BJ (cell line): ENCODE measurements around the gene NEURL1B. TPM values are rescaled to one million over a fixed set of nuclear protein-coding genes. Genes with fewer than 3 reads are reported as not detected.

Experiments
- CTCF ChIA-PET: fragments of 350-600 bp; formaldehyde crosslinking; extraction: SDS; loops from one replicate; lab custom pipeline; 2021; ENCODE audit warnings: antibody characterized with exemption, inconsistent platforms; lab: Yijun Ruan, JAX
- POLR2A ChIA-PET: fragments of 300-600 bp; sonication (Branson Sonifier 250); formaldehyde crosslinking; extraction: SDS; loops from one replicate; lab custom pipeline; 2021; ENCODE audit warnings: antibody characterized with exemption; lab: Charles Lee
- DNase-seq: peaks from one replicate; pipeline ENCODE4 v3.0.0-alpha.2; 2011; ENCODE audit warnings: low read depth
- H3K27me3 ChIP-seq: 2 replicates; pipeline ENCODE4 v1.6.0; 2011; ENCODE audit warnings: low read length; ENCODE audit not compliant: control insufficient read depth, insufficient read depth
- H3K36me3 ChIP-seq: 2 replicates; pipeline ENCODE4 v1.5.1; 2011; ENCODE audit warnings: low read length; ENCODE audit not compliant: control insufficient read depth, insufficient read depth
- H3K4me3 ChIP-seq: 2 replicates; pipeline ENCODE4 v1.5.1; 2011; ENCODE audit warnings: low read depth, mild to moderate bottlenecking, control low read depth, low read length
- polyA plus RNA-seq: library from polyadenylated mRNA; depleted of rRNA; stranded (reverse); fragments of >200 nt; gene quantifications from 2 replicates; pipeline ENCODE4 v1.2.3, GENCODE V29; 2011
- TF ChIP-seq, protein P1 (sequence below): IDR thresholded peaks from 2 replicates; pipeline ENCODE4 v1.5.1; 2011; ENCODE audit warnings: low read depth, mild to moderate bottlenecking, control low read depth, inconsistent platforms, low read length, moderate library complexity; ENCODE audit not compliant: insufficient read depth

The NEURL1B gene
- polyA plus RNA-seq, 1 experiment: 2.3 TPM

DNA sequence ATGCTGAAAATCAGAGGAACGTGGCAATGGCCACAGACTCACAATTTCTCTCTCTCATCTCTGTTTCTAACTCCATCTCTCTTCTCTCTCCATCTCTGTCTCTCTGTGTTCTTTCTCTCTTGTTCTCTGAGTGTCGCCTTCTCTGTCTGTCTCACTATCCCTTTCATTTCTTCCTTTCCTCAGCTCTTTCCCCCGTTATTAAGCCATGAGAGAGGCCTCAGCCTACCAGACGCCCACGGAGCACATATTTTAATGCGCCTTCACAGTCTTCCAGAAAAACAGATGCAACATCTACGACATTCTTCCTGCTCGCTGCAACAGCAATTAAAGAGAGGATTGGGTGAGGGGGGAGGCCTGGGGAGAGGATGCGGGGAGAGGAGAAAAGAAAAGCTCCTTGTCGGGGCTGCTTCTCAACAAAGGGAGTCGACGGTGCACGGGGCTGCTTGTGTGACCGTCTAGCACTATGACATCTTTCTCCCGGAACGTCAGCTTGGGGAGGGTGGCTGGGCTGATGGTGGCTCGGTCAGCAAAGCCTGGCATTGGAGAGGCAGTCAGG is 37.7 kb upstream of the NEURL1B start:
- Histone ChIP-seq H3K36me3 (no peaks in the 10 kb centered on the region), H3K27me3 (peaks cover 2% of the 10 kb centered on the region; the same call in 1 of the 2 replicates), H3K4me3 (no peak overlapping the region)
- ChIA-PET POLR2A (no interaction called here), CTCF (interaction anchor here (1.6 kb wide), 1 partner anchor 37 kb away, joined by 3 read pairs; no protein-coding TSS in a partner anchor)
- TF ChIP-seq, protein P1, sequence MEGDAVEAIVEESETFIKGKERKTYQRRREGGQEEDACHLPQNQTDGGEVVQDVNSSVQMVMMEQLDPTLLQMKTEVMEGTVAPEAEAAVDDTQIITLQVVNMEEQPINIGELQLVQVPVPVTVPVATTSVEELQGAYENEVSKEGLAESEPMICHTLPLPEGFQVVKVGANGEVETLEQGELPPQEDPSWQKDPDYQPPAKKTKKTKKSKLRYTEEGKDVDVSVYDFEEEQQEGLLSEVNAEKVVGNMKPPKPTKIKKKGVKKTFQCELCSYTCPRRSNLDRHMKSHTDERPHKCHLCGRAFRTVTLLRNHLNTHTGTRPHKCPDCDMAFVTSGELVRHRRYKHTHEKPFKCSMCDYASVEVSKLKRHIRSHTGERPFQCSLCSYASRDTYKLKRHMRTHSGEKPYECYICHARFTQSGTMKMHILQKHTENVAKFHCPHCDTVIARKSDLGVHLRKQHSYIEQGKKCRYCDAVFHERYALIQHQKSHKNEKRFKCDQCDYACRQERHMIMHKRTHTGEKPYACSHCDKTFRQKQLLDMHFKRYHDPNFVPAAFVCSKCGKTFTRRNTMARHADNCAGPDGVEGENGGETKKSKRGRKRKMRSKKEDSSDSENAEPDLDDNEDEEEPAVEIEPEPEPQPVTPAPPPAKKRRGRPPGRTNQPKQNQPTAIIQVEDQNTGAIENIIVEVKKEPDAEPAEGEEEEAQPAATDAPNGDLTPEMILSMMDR: no peak
- DNase-seq: peak; percentile 24

DNA sequence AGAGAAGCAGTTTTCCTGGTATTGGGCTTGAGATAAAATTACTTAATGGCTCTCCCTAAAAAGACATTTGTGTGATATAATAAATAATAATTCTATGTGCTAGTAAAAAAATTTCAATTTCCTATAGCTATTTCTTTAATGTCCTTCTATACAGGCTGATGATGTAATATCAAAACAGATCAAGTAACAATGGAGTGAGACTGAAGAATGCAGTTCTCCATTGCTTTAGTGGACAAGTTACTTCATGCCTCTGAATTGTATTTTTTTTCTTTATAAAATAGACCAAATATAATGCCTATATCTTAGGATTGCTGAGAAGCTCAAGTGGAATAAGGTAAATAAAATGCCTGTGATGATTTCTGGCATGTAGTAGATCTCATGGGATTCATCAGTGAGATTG is 35.6 kb upstream of the NEURL1B start:
- Histone ChIP-seq H3K4me3 (no peak overlapping the region), H3K27me3 (peaks cover 2% of the 10 kb centered on the region; the same call in 1 of the 2 replicates), H3K36me3 (no peaks in the 10 kb centered on the region)
- TF ChIP-seq, protein P1: no peak
- ChIA-PET CTCF (no interaction called here), POLR2A (no interaction called here)
- DNase-seq: no peak

DNA sequence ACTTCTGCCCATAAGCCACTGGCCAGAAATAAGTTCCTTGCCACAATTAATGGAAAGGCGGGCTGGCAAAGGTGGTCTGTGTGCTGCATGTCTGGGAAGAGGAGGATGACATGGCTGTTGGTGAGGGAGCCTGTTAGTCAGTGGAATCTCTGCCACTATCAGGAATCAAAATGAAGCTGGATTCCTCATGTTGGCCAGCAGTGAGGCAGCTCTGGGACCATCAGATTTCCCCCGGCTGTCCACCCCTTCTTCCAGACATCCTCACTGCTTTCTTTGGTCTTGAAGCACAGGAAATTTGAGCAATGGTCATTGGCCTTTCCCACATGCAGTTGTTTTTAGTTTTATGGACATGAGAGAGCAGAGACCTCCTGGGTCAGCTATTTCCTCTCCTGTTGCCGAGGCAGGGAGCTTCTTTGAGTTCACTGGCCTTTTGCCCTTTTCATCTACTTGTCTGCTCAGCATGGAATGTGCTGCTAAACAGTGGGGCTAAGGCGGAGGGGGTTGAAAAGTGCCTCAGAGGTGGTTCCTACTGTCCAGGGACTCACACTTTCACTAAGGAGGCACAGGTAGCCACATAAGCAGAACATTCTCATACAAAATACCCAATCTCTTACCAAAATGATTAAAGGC is 34.8 kb upstream of the NEURL1B start:
- no peak for DNase-seq
- Histone ChIP-seq H3K27me3 (peaks cover 4% of the 10 kb centered on the region; the same call in 1 of the 2 replicates), H3K36me3 (no peaks in the 10 kb centered on the region), H3K4me3 (no peak overlapping the region)
- POLR2A ChIA-PET: no interaction called here
- TF ChIP-seq, protein P1: no peak
- CTCF ChIA-PET: interaction anchor here (0.6 kb wide), 1 partner anchor 9 kb away, joined by 3 read pairs; no protein-coding TSS in a partner anchor

DNA sequence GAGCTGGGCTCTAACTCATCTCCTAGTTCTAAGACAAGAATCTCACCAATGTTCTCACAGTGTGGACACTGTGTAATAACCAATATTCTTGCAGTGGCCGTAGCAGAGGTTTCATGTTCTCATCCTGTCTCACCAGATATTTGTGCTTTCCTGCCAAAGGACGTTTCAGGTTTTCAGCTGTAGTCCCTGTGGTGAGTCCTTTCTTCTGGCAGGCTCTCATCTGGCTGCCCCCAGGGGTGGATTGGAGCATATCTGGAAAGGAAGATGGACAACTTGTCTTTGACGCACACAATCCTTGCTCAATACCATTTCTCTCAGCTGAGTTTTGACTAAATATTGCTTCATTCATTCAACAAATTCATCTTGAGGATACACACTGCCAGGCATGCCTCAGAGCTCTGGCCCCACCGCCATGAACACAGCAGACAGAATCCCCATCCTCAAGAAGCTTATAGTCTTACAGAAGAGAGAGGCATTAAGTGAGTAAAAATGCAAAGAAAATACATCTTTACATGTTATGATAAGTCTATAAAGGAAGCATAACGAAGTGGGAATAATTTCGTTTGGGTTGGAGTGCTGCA is 33.8 kb upstream of the NEURL1B start:
- H3K36me3 ChIP-seq: no peaks in the 10 kb centered on the region
- DNase-seq: no peak
- H3K27me3 ChIP-seq: peaks cover 6% of the 10 kb centered on the region; the same call in 1 of the 2 replicates
- ChIA-PET CTCF (interaction anchor here (1.3 kb wide), 1 partner anchor 13 kb away, joined by 3 read pairs; no protein-coding TSS in a partner anchor), POLR2A (no interaction called here)
- H3K4me3 ChIP-seq: no peak overlapping the region
- TF ChIP-seq, protein P1: no peak

DNA sequence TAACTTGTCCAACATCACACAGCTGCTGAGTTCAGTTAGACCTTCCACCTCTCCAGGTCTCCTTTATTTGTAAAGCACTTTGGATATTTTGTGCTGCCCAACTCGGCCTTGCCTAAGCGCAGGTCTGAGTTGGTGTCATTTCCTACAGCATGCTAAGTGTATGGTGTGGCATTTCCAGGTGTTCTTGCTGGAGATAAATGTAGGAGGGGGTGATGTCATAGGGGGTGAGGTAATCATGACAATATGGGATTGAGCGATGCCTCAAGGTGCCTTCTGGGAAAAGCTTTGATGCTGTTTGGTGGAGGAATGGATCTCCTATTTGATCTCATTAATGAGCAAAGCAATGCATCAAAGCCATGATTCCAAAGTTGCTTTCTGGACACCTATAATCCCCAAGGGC is 32.3 kb upstream of the NEURL1B start:
- POLR2A ChIA-PET: no interaction called here
- peaks cover 11% of the 10 kb centered on the region for H3K27me3 ChIP-seq
- no peaks in the 10 kb centered on the region for H3K36me3 ChIP-seq
- TF ChIP-seq, protein P1: no peak
- DNase-seq: no peak
- H3K4me3 ChIP-seq: no peak overlapping the region
- CTCF ChIA-PET: no interaction called here
